CD4-positive, alpha-beta T cell (primary cell): ENCODE data around the gene DNAJB6. TPM values are rescaled to one million over a fixed set of nuclear protein-coding genes. Genes with fewer than 3 reads are reported as not detected.

Experiments used
- ATAC-seq: fragments of 200-7000 bp; cut with Tn5 transposase; one replicate; pipeline ENCODE4 v1.10.0; 2022; ENCODE audit warnings: mild to moderate bottlenecking; ENCODE audit not compliant: poor library complexity
- CTCF ChIA-PET: fragments of 350-600 bp; sonication (Branson Sonifier 250); formaldehyde crosslinking; loops from one replicate; lab custom pipeline; 2021; ENCODE audit warnings: antibody characterized with exemption, inconsistent platforms; lab: Charles Lee
- POLR2A ChIA-PET: fragments of 350-600 bp; sonication (Branson Sonifier 250); formaldehyde crosslinking; loops from one replicate; lab custom pipeline; 2021; ENCODE audit warnings: antibody characterized with exemption, inconsistent platforms; lab: Charles Lee
- DNase-seq, 14 experiments: peaks; one replicate each; pipeline ENCODE4 v3.0.0-alpha.2; 2013 to 2020; ENCODE audit warnings: mixed read lengths in 2 of 14
- H3K27ac ChIP-seq, 2 donors: one replicate each; pipeline versions ENCODE4 v1.5.1 to v1.7.0; 2013; ENCODE audit warnings: low read length in 2 of 2, low read depth in 1 of 2, mild to moderate bottlenecking in 1 of 2
- H3K27me3 ChIP-seq, 2 experiments: 1 replicate in 1 of 2; 2 replicates in 1 of 2; pipeline versions ENCODE4 v1.6.1 to v1.7.0; 2013; ENCODE audit warnings: low read length in 2 of 2, control low read depth in 1 of 2, mild to moderate bottlenecking in 1 of 2, moderate library complexity in 1 of 2; ENCODE audit not compliant: insufficient read depth in 2 of 2, control insufficient read depth in 1 of 2
- H3K36me3 ChIP-seq: one replicate; pipeline ENCODE4 v1.6.1; 2013; ENCODE audit warnings: low read length, control low read depth; ENCODE audit not compliant: insufficient read depth
- H3K4me1 ChIP-seq: one replicate; pipeline ENCODE4 v1.6.1; 2013; ENCODE audit warnings: low read length, control low read depth; ENCODE audit not compliant: insufficient read depth
- H3K4me3 ChIP-seq: one replicate; pipeline ENCODE4 v1.5.1; 2013; ENCODE audit warnings: mild to moderate bottlenecking, low read length, moderate library complexity
- H3K9me3 ChIP-seq, 2 experiments: 1 replicate in 1 of 2; 2 replicates in 1 of 2; pipeline versions ENCODE4 v1.6.1 to v1.7.0; 2013; ENCODE audit warnings: low read length in 2 of 2, mild to moderate bottlenecking in 2 of 2, control low read depth in 1 of 2, moderate library complexity in 1 of 2; ENCODE audit not compliant: control insufficient read depth in 1 of 2, insufficient read depth in 1 of 2
- H3K27ac Mint-ChIP-seq: one replicate; pipeline ENCODE4 v1.8.0; 2020; ENCODE audit warnings: mixed read lengths
- H3K27me3 Mint-ChIP-seq: one replicate; pipeline ENCODE4 v1.8.0; 2021; ENCODE audit warnings: mixed read lengths
- H3K36me3 Mint-ChIP-seq: one replicate; pipeline ENCODE4 v1.8.0; 2021; ENCODE audit warnings: low read depth, mixed read lengths
- H3K4me1 Mint-ChIP-seq: one replicate; pipeline ENCODE4 v1.8.0; 2021; ENCODE audit warnings: low read depth, mixed read lengths
- H3K4me3 Mint-ChIP-seq: one replicate; pipeline ENCODE4 v1.8.0; 2020; ENCODE audit warnings: mild to moderate bottlenecking, mixed read lengths
- H3K9me3 Mint-ChIP-seq: one replicate; pipeline ENCODE4 v1.8.0; 2020; ENCODE audit warnings: mixed read lengths
- CTCF ChIP-seq: fragments of 200-600 bp; IDR thresholded peaks from one replicate; pipeline ENCODE4 v1.8.0; 2022; ENCODE audit warnings: antibody characterized with exemption, mild to moderate bottlenecking
- intact Hi-C, 2 experiments: fragments of 100-400 bp; cut with DNase I in 1 of 2; cut with micrococcal nuclease in 1 of 2; formaldehyde crosslinking; loops; one replicate each; pipeline versions ENCODE4 v1.15.1 to v1.9.0; 2023 to 2025; cut with DNase I, micrococcal nuclease
- total RNA-seq, 174 experiments: library from RNA in 2 of 174; stranded (reverse) in 2 of 174; gene quantifications; one replicate each; pipeline ENCODE4 v1.2.3 and lab custom pipeline; 2021 to 2026

Gene DNAJB6
- total RNA-seq, 2 experiments from 2014 or later: 232 to 242 TPM

DNA sequence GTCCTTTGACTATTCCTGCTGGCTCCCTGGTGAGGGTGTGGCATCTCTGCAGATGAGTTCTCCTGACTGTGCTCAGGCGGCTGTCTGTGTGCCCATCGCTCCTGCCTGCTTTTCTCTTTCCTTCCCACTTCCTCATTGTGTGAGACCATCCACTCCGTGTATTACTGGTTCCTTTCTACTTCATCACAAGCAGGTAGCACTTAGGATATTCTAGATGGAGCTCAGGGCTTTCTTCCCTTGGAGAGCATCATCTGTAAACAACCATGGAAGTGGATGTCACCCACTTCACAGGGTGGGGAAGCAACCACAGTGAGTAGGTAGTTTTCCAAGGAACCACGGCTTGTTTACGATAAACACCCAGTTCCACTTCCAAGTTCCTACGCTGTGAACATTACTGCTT, 15.7 kb downstream of the DNAJB6 start:
- no peak for TF ChIP-seq CTCF
- Mint-ChIP-seq H3K9me3 (no peaks in the 10 kb centered on the region), H3K36me3 (peaks cover 40% of the 10 kb centered on the region), H3K27me3 (no peaks in the 10 kb centered on the region), H3K4me3 (peak overlapping the region; percentile 11), H3K4me1 (peaks cover 89% of the 10 kb centered on the region), H3K27ac (peak overlapping the region; percentile 14)
- H3K9me3 ChIP-seq: no peaks in the 10 kb centered on the region
- DNase-seq (peak in 1 of 14 experiments; percentile 23), ATAC-seq (no peak)
- ChIA-PET CTCF (interaction anchor here (0.7 kb wide), 1 partner anchor 13 kb away, joined by 3 read pairs; no protein-coding TSS in a partner anchor), POLR2A (no interaction called here)
- intact Hi-C loops: no loop called here
- no peaks in the 10 kb centered on the region for H3K27me3 ChIP-seq
- no peak overlapping the region for H3K27ac ChIP-seq
- H3K36me3 ChIP-seq: peaks cover 22% of the 10 kb centered on the region
- peaks cover 92% of the 10 kb centered on the region for H3K4me1 ChIP-seq
- H3K4me3 ChIP-seq: no peak overlapping the region

DNA sequence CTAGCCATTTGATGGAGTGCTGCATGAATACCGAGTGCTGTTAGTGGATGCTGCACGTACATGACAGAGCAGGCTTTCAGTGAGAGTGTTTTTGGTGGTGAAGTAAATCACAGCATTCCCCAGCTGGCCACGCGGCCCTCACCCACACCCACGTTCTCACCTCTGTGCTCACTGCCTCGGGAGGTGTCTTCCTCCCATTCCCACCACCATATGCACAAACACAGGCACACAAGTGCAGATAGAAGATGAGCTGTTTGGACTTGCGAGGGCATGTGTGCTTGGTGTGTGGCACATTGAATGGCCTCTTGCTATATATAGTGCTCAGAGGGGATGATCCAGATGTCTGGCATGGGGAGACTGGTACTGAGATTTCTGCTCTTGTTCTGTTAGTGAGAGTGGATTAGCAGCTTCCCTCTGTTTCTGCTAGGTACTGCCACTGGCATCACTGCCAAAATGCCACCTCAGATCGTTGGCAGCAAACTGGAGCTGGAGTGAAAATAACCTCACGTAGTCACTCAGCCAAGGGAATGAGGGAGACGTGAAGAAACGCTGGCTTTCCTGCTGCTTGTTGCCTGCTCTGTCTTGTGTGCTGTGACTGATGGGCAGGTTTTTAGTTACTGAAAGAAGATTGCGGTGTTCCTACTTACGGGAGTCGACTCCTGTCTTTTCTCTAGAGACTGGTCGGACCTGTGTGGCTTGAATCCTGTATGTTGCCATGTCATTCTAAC, 19.1 kb downstream of the DNAJB6 start:
- ATAC-seq (no peak), DNase-seq (no peak)
- H3K27ac Mint-ChIP-seq: peak overlapping the region; percentile 55
- intact Hi-C loops: no loop called here
- POLR2A ChIA-PET: no interaction called here
- Histone ChIP-seq H3K9me3 (no peaks in the 10 kb centered on the region), H3K36me3 (peaks cover 47% of the 10 kb centered on the region), H3K27me3 (no peaks in the 10 kb centered on the region), H3K27ac (no peak overlapping the region), H3K4me1 (peaks cover 69% of the 10 kb centered on the region), H3K4me3 (no peak overlapping the region)
- no peaks in the 10 kb centered on the region for H3K9me3 Mint-ChIP-seq
- TF ChIP-seq CTCF: no peak
- peaks cover 55% of the 10 kb centered on the region for H3K36me3 Mint-ChIP-seq
- CTCF ChIA-PET: no interaction called here
- peak overlapping the region; percentile 60 for H3K4me3 Mint-ChIP-seq
- H3K4me1 Mint-ChIP-seq: peaks cover 90% of the 10 kb centered on the region
- H3K27me3 Mint-ChIP-seq: no peaks in the 10 kb centered on the region

GRCh38 chr7:157357129-157358040, 20.6 kb downstream of the DNAJB6 start:
- DNase-seq (no peak), ATAC-seq (no peak)
- ChIA-PET CTCF (no interaction called here), POLR2A (no interaction called here)
- Histone ChIP-seq H3K36me3 (peaks cover 60% of the 10 kb centered on the region), H3K4me1 (peaks cover 54% of the 10 kb centered on the region), H3K4me3 (no peak overlapping the region), H3K27me3 (no peaks in the 10 kb centered on the region), H3K27ac (no peak overlapping the region), H3K9me3 (no peaks in the 10 kb centered on the region)
- no peak for TF ChIP-seq CTCF
- Mint-ChIP-seq H3K27ac (peak overlapping the region; percentile 47), H3K4me1 (peaks cover 76% of the 10 kb centered on the region), H3K36me3 (peaks cover 69% of the 10 kb centered on the region), H3K9me3 (no peaks in the 10 kb centered on the region), H3K27me3 (no peaks in the 10 kb centered on the region), H3K4me3 (peak overlapping the region; percentile 67)
- intact Hi-C loops: no loop called here
